GM10248 (cell line): Measurements from ENCODE around the gene RAMP2.
"Not testable (repeated sequence)": the region's sequence is repeated elsewhere in the genome, so short reads cannot be mapped to it uniquely, and the experiment has no call there.

ENCODE experiments used
- CTCF ChIA-PET: fragments of 300-600 bp; sonication (Branson Sonifier 250); formaldehyde crosslinking; extraction: SDS; loops from one replicate; lab custom pipeline; 2021; ENCODE audit warnings: antibody characterized with exemption; lab: Yijun Ruan, JAX
- POLR2A ChIA-PET: fragments of 350-650 bp; sonication (Branson Sonifier 250); formaldehyde crosslinking; extraction: SDS; loops from one replicate; lab custom pipeline; 2020; ENCODE audit warnings: antibody characterized with exemption; lab: Yijun Ruan, JAX
- DNase-seq: peaks from one replicate; pipeline ENCODE4 v3.0.0; 2012; ENCODE audit errors: extremely low spot score
- CTCF ChIP-seq: IDR thresholded peaks from 2 replicates; pipeline ENCODE4 v1.5.1; 2012; ENCODE audit warnings: mild to moderate bottlenecking, low read depth; ENCODE audit errors: extremely low read depth, missing control alignments, control extremely low read depth

RAMP2 gene

DNA sequence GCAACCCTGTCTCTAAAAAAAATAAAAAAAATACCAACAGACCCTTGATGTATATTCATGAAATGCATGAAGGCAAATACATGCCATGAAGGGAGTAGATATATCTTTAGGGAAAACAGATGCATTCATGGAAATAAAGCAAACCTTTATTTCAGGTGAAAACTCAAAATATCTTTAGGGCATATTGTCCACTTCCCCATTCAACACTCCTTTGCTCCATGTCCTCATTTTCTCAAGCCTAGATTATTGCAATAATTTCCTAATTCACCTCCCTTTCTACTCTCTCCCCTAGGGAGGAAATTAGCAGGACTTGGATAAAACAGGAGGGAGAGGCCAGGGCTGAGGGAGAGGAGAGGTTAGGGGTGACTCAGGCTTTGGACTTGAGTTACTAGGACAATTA is 6.5 kb downstream of the RAMP2 start:
- DNase-seq, result no peak
- no peak for TF ChIP-seq CTCF
- ChIA-PET CTCF (interaction anchor here (0.6 kb wide), 1 partner anchor 189 kb away, joined by 3 read pairs; no protein-coding TSS in a partner anchor), POLR2A (interaction anchor here (0.7 kb wide), 1 partner anchor 57 kb away, joined by 3 read pairs; the partner anchor contains the start of gene BECN1)

- POLR2A ChIA-PET, result not testable (repeated sequence)
These were observed 7.0 kb downstream of the RAMP2 start for GRCh38 chr17:42768006-42768405.

GRCh38 chr17:42769964-42770363 is 8.9 kb downstream of the RAMP2 start:
- POLR2A ChIA-PET, DNase-seq: not testable (repeated sequence)
- CTCF ChIA-PET, result interaction anchor here (0.8 to 0.9 kb wide), 2 partner anchors 10 to 192 kb away, joined by 3 to 5 read pairs; no protein-coding TSS in a partner anchor

More at GRCh38 chr17:42768006-42768405, 7.0 kb downstream of the RAMP2 start:
- not testable (repeated sequence) for DNase-seq
- CTCF ChIA-PET, result interaction anchor here (0.6 kb wide), 1 partner anchor 190 kb away, joined by 3 read pairs; no protein-coding TSS in a partner anchor

DNA sequence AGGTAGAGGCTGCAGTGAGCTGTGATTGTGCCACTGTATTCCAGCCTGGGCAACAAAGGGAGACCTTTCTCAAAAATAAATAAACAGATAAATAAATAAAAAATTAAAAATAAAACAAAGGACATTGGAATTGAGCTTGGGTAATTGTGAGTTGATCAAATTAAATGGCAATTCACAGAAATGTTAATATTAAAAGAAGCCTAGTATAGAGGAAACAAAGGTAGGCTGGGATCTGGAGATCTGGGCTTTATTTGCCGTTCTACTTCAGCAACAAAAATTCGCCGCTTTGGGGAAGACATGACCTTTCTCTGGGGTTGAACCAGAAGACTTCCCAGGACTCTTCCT is 11.9 kb downstream of the RAMP2 start:
- ChIA-PET CTCF (interaction anchor here (1.1 to 3.6 kb wide), 8 partner anchors 9 to 225 kb away, joined by 3 to 31 read pairs (median 7); partner anchors contain the start of genes BECN1, PSMC3IP, RAMP2 and RPL27), POLR2A (interaction anchor here (1.1 kb wide), 1 partner anchor 237 kb away, joined by 3 read pairs; the partner anchor contains the start of gene NAGLU)
- no peak for DNase-seq
- TF ChIP-seq CTCF, result no peak

GRCh38 chr17:42773290-42774035 is 12.4 kb downstream of the RAMP2 start, which contains the start of gene VPS25:
TSS of gene VPS25 (plus strand) at chr17:42773449. CDS start at chr17:42773476, 27 bp downstream.
- no peak for TF ChIP-seq CTCF
- ChIA-PET CTCF (interaction anchor here (1.2 to 3.6 kb wide), 9 partner anchors 10 to 225 kb away, joined by 3 to 31 read pairs (median 4); partner anchors contain the start of genes BECN1, PSMC3IP, RAMP2 and RPL27), POLR2A (interaction anchor here (1.1 kb wide), 2 partner anchors 90 to 237 kb away, joined by 3 read pairs; partner anchors contain the start of gene NAGLU)
- DNase-seq, result peak; percentile 88

GRCh38 chr17:42774066-42774745 is 13.2 kb downstream of the RAMP2 start:
- DNase-seq, result no peak
- TF ChIP-seq CTCF, result no peak
- ChIA-PET POLR2A (interaction anchor here (1.1 kb wide), 1 partner anchor 91 kb away, joined by 3 read pairs; no protein-coding TSS in a partner anchor), CTCF (interaction anchor here (0.5 to 3.6 kb wide), 8 partner anchors 10 to 196 kb away, joined by 3 to 31 read pairs (median 7); partner anchors contain the start of genes BECN1, PSMC3IP and RAMP2)

DNA sequence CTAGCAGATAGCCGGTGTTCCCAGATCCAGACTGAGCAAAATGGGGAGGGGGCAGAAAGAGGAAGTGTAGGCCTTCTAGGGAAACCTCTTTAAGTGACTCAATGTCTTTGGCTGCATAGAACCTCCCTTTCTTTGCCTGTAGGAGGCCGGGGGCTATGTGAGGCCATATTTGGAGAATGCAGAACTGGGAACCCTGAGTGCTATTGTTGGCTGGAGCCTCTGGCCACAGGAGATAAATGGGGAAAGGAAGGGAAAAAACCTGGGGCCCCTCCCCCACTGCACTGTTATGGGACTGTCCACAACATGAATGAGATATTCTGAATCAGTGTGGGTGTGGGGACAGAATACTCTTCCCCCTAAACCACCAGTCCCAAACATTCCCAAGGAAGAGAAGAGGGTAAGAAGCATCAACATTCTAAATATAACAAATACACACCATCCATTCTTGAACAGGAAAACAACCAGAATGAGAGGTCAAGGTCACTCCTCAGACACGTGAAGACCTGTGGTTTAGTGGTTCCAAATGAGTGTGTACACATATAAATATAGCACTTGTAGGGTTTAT is 14.6 kb downstream of the RAMP2 start:
- DNase-seq, result no peak
- ChIA-PET POLR2A (no interaction called here), CTCF (no interaction called here)
- no peak for TF ChIP-seq CTCF
